ENCODE data around the gene UBE2QL1. TPM values are rescaled to one million over a fixed set of nuclear protein-coding genes. Genes with fewer than 3 reads are reported as not detected.

UBE2QL1 gene
- total RNA-seq, 1 donor from 2014 or later: 0.73 TPM

DNA sequence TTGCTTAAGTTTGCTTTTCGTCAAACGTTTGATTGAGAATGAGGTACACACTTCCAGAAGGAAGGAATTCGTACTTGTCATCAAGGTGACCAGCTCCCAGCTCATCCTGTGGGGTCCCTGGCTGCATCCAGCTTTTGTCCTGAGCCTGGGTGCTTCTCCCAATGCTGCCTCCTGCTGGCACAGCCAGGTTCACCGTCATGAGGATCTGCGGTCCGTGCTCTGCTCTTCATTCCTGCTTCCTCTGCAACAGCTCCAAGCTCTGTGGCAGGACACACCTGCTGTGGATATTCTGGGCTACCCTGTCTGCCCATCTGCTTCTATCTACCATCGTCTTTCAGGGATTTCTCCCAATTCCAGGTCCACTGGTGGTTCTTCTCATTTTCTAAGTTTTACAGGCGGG lies 13.3 kb upstream of the UBE2QL1 start:
- intact Hi-C loops (cut with micrococcal nuclease): no loop called here
- Mint-ChIP-seq H3K27me3 (ENCODE audit: insufficient read depth) (peaks cover 21% of the 10 kb centered on the region), H3K27ac (no peak overlapping the region), H3K4me1 (ENCODE audit: low read depth) (no peaks in the 10 kb centered on the region), H3K4me3 (no peak overlapping the region), H3K9me3 (no peaks in the 10 kb centered on the region), H3K36me3 (ENCODE audit: low read depth) (no peaks in the 10 kb centered on the region)
- DNase-seq (ENCODE audit: low spot score): no peak

DNA sequence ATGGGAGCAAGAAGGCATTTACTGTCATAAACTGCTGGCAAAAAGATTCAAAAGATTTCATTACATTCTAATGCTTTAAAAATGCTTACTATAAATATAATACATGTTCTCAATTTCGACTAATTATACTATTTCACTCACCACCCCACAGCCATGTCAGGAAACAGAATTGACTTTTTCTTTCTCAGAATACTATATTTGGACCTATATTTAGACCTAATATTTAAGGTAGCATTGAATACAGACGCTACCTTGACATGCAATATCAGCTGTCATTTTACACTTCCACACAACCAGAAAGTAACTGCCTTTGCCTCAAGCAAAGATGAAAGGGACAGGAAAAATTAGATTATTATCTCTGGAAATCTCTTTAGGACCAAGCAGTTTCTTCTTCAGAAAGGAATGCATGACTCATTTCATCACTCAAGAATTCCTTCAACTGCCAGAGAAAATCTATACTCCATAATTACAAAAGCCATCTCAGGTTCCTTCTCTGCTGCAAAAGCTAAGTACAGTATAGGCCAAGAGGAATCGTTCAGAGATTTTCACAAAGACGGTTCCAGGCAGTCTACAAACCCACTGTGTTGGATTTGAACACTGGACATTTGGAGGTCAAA lies 11.8 kb upstream of the UBE2QL1 start:
- DNase-seq (ENCODE audit: low spot score): no peak
- no peak overlapping the region for H3K27ac Mint-ChIP-seq
- H3K27me3 Mint-ChIP-seq (ENCODE audit: insufficient read depth): peaks cover 23% of the 10 kb centered on the region
- no peaks in the 10 kb centered on the region for H3K9me3 Mint-ChIP-seq
- H3K4me3 Mint-ChIP-seq: no peak overlapping the region
- no peaks in the 10 kb centered on the region for H3K36me3 Mint-ChIP-seq (ENCODE audit: low read depth)
- intact Hi-C loops (cut with micrococcal nuclease): no loop called here
- H3K4me1 Mint-ChIP-seq (ENCODE audit: low read depth): no peaks in the 10 kb centered on the region

DNA sequence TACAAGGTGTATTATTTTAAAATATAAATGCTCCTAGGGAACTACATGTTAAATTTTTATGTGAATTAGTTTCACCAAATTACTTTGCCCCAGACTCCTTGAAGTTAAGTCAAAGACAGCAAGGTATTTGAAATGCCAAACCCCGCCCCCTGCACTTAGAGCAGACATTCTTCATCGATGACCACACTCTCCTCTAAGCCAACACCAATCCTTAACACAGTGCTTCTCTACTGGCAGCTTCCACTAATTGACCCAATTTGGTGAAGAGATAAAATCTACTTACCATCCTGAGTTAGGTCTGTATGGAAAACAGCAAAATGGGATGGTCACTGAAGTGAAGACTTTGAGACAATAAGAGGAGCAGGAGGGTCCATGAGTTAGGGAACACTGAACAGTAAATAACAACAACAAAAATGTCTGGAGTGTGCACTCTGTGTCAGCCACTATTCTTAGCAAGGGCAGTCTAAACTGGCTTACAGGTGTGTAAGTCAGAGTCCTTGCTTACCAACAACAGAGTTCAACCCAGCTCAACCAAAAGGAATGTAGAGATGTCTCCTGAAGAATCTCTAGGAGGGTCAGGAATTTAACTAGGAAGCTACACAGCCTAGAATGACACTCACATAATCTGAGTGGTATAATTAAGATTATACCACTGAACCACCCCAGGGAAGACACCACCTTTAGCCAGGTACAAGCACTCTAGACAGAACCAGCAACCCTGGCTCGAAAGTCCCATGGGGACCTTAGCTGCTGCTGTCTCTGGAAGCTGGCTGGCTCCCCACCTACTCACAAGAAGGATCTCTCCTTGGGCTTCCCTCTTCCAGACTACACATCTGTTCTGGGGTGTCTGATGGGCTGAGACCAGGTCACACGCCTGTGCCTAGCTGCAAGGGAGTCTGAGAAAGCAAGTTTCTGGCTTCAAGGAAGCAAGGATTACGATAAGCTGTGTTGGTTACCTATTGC lies 8.8 kb upstream of the UBE2QL1 start:
- no peak for DNase-seq (ENCODE audit: low spot score)
- H3K27me3 Mint-ChIP-seq (ENCODE audit: insufficient read depth): peaks cover 23% of the 10 kb centered on the region
- H3K36me3 Mint-ChIP-seq (ENCODE audit: low read depth): no peaks in the 10 kb centered on the region
- no peaks in the 10 kb centered on the region for H3K9me3 Mint-ChIP-seq
- H3K27ac Mint-ChIP-seq: no peak overlapping the region
- H3K4me3 Mint-ChIP-seq: no peak overlapping the region
- intact Hi-C loops (cut with micrococcal nuclease): no loop called here
- no peaks in the 10 kb centered on the region for H3K4me1 Mint-ChIP-seq (ENCODE audit: low read depth)

DNA sequence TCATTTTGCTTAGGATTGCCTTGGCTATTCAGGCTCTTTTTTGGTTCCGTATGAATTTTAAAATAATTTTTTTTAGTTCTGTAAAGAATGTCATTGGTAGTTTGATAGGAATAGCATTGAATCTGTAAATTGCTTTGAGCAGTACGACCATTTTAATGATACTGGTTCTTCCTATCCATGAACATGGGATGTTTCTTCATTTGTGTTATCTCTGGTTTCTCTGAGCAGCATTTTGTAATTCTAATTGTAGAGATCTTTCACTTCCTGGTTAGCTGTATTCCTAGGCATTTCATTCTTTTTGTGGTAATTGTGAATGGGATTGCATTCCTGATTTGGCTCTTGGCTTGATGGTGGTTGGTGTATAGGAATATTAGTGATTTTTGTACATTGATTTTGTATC lies 6.3 kb upstream of the UBE2QL1 start:
- Mint-ChIP-seq H3K4me1 (ENCODE audit: low read depth) (no peaks in the 10 kb centered on the region), H3K9me3 (no peaks in the 10 kb centered on the region), H3K27ac (no peak overlapping the region), H3K36me3 (ENCODE audit: low read depth) (no peaks in the 10 kb centered on the region), H3K27me3 (ENCODE audit: insufficient read depth) (peaks cover 17% of the 10 kb centered on the region), H3K4me3 (no peak overlapping the region)
- no peak for DNase-seq (ENCODE audit: low spot score)
- intact Hi-C loops (cut with micrococcal nuclease): no loop called here

DNA sequence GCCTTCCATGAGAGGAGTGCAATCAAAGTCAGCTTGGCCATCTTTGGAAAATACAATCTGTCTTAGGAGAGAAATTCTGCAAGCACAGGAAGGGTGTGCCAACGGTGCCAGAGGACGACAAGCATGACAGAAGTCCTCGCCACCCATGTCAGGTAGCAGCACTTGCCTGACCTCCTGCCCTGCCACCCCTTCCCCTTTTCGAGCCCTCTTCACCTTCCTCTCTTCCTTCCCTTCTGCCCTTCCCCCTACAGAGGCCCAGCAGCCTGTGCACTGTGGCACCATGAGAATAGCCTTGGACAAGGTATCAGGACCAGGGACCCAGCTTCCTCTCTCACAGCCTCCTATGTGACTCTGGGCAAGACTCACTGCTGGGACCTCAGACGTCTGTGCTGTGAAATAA lies 5.3 kb upstream of the UBE2QL1 start:
- H3K27ac Mint-ChIP-seq: no peak overlapping the region
- H3K27me3 Mint-ChIP-seq (ENCODE audit: insufficient read depth): peaks cover 17% of the 10 kb centered on the region
- no peak for DNase-seq (ENCODE audit: low spot score)
- H3K36me3 Mint-ChIP-seq (ENCODE audit: low read depth): no peaks in the 10 kb centered on the region
- no peak overlapping the region for H3K4me3 Mint-ChIP-seq
- H3K4me1 Mint-ChIP-seq (ENCODE audit: low read depth): no peaks in the 10 kb centered on the region
- H3K9me3 Mint-ChIP-seq: no peaks in the 10 kb centered on the region
- intact Hi-C loops (cut with micrococcal nuclease): no loop called here

DNA sequence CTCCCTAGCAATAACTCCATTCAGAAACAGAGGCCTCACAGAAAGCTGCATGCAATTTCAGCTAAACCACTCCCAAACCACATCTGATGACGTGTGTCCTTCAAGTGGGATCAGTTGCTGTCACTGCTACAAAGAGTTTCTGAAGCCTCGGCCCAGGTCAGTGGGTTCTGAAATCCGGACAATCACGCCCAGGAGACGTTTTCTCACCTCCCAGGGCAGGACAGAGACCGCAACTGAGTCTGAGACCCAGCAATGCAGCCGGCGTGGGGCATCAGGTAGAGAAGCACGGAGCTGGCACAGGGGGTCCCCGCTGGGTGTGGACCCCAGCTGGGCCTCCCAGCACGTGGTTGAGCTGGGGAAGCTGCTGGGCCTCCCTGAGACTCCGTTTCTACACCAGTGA lies 2.6 kb upstream of the UBE2QL1 start:
- Mint-ChIP-seq H3K9me3 (no peaks in the 10 kb centered on the region), H3K4me1 (ENCODE audit: low read depth) (peaks cover 5% of the 10 kb centered on the region), H3K27me3 (ENCODE audit: insufficient read depth) (peaks cover 30% of the 10 kb centered on the region), H3K27ac (no peak overlapping the region), H3K36me3 (ENCODE audit: low read depth) (peaks cover 2% of the 10 kb centered on the region), H3K4me3 (no peak overlapping the region)
- intact Hi-C loops (cut with micrococcal nuclease): loop anchor here (5.0 kb wide), 1 partner anchor 51 kb away; no protein-coding TSS in a partner anchor
- no peak for DNase-seq (ENCODE audit: low spot score)

DNA sequence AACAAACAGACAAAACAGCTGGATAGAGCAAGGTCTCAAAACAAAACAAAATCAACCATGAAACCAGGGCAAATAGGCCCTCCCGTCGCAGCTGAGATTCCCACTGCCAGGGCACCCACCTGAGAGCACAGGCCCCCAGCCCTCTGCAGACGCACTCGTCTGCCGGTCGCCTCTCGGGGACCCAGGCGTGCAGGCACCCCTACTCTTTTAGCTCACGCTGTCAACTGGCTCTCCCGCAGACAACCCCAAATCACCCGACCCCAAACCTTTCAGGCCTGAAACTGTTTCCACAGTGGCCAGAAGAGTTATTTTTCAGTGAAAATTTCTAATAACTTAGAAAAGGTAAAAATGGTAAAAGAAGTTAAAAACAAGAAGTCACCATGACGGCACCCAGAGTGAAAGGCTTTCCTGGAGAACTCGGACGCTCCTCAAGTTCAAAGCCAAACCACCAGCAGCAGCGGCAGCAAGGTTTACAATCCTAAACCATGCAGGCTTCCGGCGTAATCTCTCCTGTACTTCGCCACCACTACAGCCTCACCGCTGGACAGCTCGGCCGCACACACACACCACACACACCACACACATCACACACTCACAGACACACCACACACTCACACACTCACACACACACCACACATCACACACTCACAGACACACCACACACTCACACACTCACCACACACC lies 1.9 kb upstream of the UBE2QL1 start:
- H3K27me3 Mint-ChIP-seq (ENCODE audit: insufficient read depth): peaks cover 35% of the 10 kb centered on the region
- no peak overlapping the region for H3K4me3 Mint-ChIP-seq
- H3K9me3 Mint-ChIP-seq: no peaks in the 10 kb centered on the region
- intact Hi-C loops (cut with micrococcal nuclease): loop anchor here (5.0 kb wide), 1 partner anchor 51 kb away; no protein-coding TSS in a partner anchor
- no peak for DNase-seq (ENCODE audit: low spot score)
- H3K4me1 Mint-ChIP-seq (ENCODE audit: low read depth): peaks cover 5% of the 10 kb centered on the region
- H3K36me3 Mint-ChIP-seq (ENCODE audit: low read depth): peaks cover 2% of the 10 kb centered on the region
- no peak overlapping the region for H3K27ac Mint-ChIP-seq

DNA sequence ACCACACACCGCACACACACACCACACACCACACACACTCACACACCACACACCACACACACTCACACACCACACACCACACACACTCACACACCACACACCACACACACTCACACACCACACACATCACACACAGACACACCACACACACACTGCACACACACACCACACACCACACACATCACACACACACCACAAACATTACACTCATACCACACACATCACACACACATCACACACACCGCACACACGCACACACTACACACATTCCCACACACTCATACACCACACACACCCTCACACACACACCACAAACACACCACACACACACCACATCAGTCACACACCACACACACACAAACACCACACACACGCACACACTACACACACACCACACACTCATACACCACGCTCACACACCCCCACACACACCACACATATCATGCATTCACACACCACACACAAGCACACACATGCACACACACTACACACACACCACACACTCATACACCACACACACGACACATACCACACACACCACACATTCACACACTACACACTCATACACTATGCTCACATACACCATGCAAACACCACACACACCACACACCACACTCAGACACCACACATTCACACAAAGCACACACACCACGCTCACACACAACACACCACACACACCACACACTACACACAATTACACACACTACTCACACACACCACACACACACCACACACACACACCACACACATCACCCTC lies 1.1 kb upstream of the UBE2QL1 start:
- Mint-ChIP-seq H3K27me3 (ENCODE audit: insufficient read depth) (peaks cover 38% of the 10 kb centered on the region), H3K4me3 (no peak overlapping the region), H3K27ac (no peak overlapping the region), H3K36me3 (ENCODE audit: low read depth) (peaks cover 2% of the 10 kb centered on the region), H3K9me3 (no peaks in the 10 kb centered on the region), H3K4me1 (ENCODE audit: low read depth) (peaks cover 5% of the 10 kb centered on the region)
- intact Hi-C loops (cut with micrococcal nuclease): loop anchor here (5.0 kb wide), 1 partner anchor 50 kb away; no protein-coding TSS in a partner anchor
- no peak for DNase-seq (ENCODE audit: low spot score)

DNA sequence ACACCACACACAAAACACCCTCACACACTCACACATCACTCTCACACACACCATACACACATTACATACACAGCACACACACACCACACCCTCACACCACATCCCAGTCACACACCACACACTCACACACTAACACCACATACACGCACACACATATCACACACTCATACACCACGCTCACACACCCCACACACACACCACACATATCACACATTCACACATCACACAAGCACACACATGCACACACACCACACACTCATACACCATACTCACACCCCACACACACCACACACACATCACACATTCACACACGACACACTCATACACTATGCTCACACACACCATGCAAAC lies 543 bp upstream of the UBE2QL1 start:
- Mint-ChIP-seq H3K27ac (no peak overlapping the region), H3K9me3 (no peaks in the 10 kb centered on the region), H3K4me3 (no peak overlapping the region), H3K4me1 (ENCODE audit: low read depth) (peaks cover 5% of the 10 kb centered on the region), H3K36me3 (ENCODE audit: low read depth) (peaks cover 2% of the 10 kb centered on the region), H3K27me3 (ENCODE audit: insufficient read depth) (peaks cover 38% of the 10 kb centered on the region)
- intact Hi-C loops (cut with micrococcal nuclease): loop anchor here (5.0 kb wide), 1 partner anchor 49 kb away; no protein-coding TSS in a partner anchor
- DNase-seq (ENCODE audit: low spot score): no peak

DNA sequence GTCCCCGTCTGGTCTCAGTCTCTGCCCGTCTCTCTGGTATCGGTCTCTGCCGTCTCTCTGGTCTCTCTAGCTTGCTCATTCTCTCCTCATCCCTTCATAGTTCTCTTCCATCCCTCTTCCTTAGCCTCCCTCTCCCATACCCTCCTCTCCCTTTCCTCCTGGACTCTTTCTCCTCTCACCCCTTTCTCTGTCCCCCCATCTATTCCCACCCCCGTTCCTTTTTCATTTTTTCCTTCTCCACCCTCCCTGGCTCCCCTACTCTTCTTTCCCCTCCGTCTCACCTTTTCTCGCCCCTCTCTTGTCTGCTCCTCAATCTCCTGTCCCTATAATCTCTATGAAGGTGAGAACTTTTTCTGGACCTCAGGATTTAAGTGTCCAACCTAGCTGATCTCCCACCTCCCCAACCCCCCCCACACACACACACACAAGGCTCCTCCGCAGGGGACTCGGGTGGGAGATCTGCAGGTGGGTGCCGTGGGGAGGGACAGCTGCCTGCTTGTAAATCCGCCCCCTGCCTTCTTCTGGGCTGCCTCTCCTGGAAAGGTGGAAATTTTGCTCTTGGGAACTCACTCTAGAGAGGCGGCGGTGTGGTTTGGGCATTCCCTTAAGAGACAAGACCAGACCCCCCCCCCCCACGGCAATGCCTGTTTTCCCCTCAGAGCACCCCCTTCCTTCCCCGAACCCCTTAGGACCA lies 953 bp downstream of the UBE2QL1 start:
- Mint-ChIP-seq H3K27ac (peak overlapping the region; percentile 67), H3K36me3 (ENCODE audit: low read depth) (peaks cover 2% of the 10 kb centered on the region), H3K4me3 (peak overlapping the region; percentile 83), H3K4me1 (ENCODE audit: low read depth) (peaks cover 5% of the 10 kb centered on the region), H3K27me3 (ENCODE audit: insufficient read depth) (peaks cover 39% of the 10 kb centered on the region), H3K9me3 (no peaks in the 10 kb centered on the region)
- intact Hi-C loops (cut with micrococcal nuclease): loop anchor here (5.0 to 10.0 kb wide), 3 partner anchors 48 to 562 kb away; no protein-coding TSS in a partner anchor
- no peak for DNase-seq (ENCODE audit: low spot score)

DNA sequence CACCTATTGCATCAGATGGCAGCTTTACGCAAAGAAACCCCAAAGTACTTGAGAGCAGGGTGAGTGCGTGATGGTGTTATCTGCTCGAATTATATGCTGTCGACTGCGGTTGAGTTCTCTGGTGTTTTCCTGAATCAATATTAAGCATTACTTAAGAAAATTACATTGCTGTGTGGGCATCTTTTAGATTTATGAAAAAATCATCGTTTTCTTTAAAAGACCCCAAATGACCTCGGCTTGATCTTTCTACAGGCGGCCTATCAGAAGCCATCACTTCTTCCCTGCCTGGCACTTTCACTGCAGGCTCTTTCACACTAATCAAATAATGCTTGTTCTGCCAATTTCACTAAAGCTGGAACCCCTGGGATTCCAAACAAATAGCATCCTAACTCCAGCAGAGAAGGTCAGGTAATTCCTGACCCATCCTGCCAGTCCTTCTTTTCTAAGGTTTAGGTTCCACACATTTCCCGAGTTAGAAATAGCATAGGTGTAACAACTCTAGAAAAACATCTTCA lies 1.7 kb downstream of the UBE2QL1 start:
- Mint-ChIP-seq H3K27ac (no peak overlapping the region), H3K9me3 (no peaks in the 10 kb centered on the region), H3K4me1 (ENCODE audit: low read depth) (peaks cover 5% of the 10 kb centered on the region), H3K36me3 (ENCODE audit: low read depth) (peaks cover 2% of the 10 kb centered on the region), H3K27me3 (ENCODE audit: insufficient read depth) (peaks cover 40% of the 10 kb centered on the region), H3K4me3 (peak overlapping the region; percentile 60)
- intact Hi-C loops (cut with micrococcal nuclease): loop anchor here (5.0 to 10.0 kb wide), 2 partner anchors 124 to 563 kb away; no protein-coding TSS in a partner anchor
- DNase-seq (ENCODE audit: low spot score): no peak
